Epithelial cell of proximal tubule (primary cell): ENCODE data around the gene LYPD4. TPM values are rescaled to one million over a fixed set of nuclear protein-coding genes. Genes with fewer than 3 reads are reported as not detected.

Experiments used
- DNase-seq: peaks from one replicate; pipeline ENCODE4 v3.0.0-alpha.2; 2011; ENCODE audit warnings: low read depth
- H3K4me3 ChIP-seq: 2 replicates; pipeline ENCODE4 v1.5.1; 2011; ENCODE audit warnings: low read depth, mild to moderate bottlenecking, low read length
- CTCF ChIP-seq: conservative IDR thresholded peaks from 2 replicates; pipeline ENCODE4 v1.5.1; 2012; ENCODE audit warnings: low read depth, mild to moderate bottlenecking, low read length
- total RNA-seq: library from RNA; depleted of rRNA; stranded (reverse); fragments of >200 nt; gene quantifications from 2 replicates; pipeline ENCODE4 v1.2.3, GENCODE V29; 2015

LYPD4 gene
- total RNA-seq, 1 donor from 2014 or later = not detected

GRCh38 chr19:41801792-41802211 lies 42.7 kb downstream of the LYPD4 start:
- DNase-seq = no peak
- H3K4me3 ChIP-seq = no peak overlapping the region
- no peak for TF ChIP-seq CTCF

- DNase-seq = no peak
- TF ChIP-seq CTCF = no peak
- H3K4me3 ChIP-seq = no peak overlapping the region
Observed at GRCh38 chr19:41801031-41801430, 43.5 kb downstream of the LYPD4 start.

GRCh38 chr19:41799444-41800000 lies 45.0 kb downstream of the LYPD4 start:
- DNase-seq = no peak
- no peak for TF ChIP-seq CTCF
- no peak overlapping the region for H3K4me3 ChIP-seq

GRCh38 chr19:41796901-41797300 lies 47.6 kb downstream of the LYPD4 start:
- no peak for TF ChIP-seq CTCF
- H3K4me3 ChIP-seq = no peak overlapping the region
- DNase-seq = no peak

DNA sequence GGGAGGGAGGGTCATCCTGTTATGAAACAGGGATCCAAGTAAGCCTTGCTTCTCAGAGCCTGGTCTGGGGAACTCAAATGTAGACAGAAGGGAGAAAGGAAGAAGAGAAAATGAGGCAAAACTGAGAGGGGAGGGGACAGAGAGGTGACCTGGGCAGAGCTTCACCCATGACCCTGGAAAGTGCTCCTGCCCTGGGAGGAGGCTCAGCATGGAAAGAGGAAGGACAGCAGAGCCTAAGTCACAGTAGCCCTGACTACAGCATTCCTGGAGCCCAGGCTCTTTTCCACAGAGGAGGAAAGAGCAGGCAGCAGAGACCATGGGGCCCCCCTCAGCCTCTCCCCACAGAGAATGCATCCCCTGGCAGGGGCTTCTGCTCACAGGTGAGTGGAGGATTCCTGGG lies 48.1 kb downstream of the LYPD4 start, which contains the start of gene CEACAM3:
Gene CEACAM3, plus strand, starts transcription at position 226 of the 400 bp plus-strand sequence. Its CDS starts 91 bp downstream, at position 317.
- no peak for TF ChIP-seq CTCF
- H3K4me3 ChIP-seq = no peak within 1 kb of the TSS
- DNase-seq = no peak

DNA sequence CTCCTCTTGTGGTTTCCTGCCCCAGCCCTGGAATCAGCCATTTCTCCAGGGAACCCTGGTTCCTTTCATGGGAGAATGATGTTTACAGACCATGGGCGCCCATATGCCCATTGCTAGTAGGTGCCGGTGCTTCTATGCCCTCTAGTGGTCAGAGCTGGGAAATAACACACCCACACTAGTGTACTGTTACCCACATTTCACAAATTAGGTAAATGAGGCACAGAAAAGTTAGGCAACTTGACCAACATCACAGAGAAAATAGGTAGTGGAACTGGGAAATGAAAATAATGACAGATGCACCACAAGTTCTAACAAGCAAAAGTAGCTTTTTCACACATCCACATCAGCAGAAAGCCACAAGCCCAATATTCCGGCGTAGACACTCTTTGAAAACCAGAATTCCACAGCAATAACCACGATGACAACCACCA lies 49.4 kb downstream of the LYPD4 start:
- no peak overlapping the region for H3K4me3 ChIP-seq
- peak; percentile 78 for TF ChIP-seq CTCF
- no peak for DNase-seq

GRCh38 chr19:41793414-41793727 lies 51.1 kb downstream of the LYPD4 start:
- H3K4me3 ChIP-seq = no peak overlapping the region
- TF ChIP-seq CTCF = no peak
- no peak for DNase-seq
